Activated T-helper 1 cell treated with Interleukin-2 at 50 U/mL for 16 hours (primary cell): Measurements from ENCODE around the gene HDHD3.
"Not testable (repeated sequence)": the region's sequence is repeated elsewhere in the genome, so short reads cannot be mapped to it uniquely, and the experiment has no call there.

Experiments
- DNase-seq: peaks from one replicate; pipeline ENCODE4 v3.0.0-alpha.2; 2020; ENCODE audit warnings: low read depth

The HDHD3 gene

DNA sequence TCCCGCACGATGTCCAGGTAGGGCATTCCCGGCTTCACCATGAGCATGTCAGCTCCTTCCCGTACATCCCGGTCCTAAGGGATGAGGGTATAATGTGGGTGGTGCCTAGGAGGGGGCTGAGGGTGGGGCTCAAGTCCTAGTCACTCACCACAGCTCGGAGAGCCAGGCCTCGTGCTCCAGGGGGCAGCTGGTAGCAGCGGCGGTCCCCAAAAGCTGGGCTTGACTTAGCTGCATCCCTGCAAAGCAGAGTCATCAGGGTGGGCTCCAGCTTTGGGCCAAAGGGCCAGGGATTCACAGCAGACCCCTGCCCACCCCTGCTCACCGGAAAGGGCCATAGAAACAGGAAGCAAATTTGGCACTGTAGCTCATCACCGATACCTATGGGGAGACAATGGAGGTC, 12.7 kb upstream of the HDHD3 start:
- DNase-seq, result no peak

DNA sequence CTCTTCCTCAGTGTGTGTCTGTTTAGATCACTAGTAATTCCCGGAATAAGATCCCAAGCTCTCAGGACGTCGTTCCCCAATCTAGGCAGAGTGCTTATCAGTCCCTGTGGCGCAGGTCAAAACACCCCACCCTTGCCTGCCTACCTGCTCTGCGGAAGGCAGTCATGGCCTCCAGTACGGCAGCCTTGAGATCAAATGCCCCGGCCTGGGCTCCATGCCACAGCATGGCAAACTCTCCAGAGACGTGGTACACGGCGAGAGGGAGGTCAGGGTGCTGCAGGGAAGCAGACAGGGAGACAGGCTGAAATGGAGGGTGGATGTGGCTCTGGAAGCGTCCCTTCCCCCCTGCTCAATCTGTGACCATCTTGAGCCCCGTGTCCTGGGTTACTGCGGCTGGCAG, 12.0 kb upstream of the HDHD3 start:
- no peak for DNase-seq

DNA sequence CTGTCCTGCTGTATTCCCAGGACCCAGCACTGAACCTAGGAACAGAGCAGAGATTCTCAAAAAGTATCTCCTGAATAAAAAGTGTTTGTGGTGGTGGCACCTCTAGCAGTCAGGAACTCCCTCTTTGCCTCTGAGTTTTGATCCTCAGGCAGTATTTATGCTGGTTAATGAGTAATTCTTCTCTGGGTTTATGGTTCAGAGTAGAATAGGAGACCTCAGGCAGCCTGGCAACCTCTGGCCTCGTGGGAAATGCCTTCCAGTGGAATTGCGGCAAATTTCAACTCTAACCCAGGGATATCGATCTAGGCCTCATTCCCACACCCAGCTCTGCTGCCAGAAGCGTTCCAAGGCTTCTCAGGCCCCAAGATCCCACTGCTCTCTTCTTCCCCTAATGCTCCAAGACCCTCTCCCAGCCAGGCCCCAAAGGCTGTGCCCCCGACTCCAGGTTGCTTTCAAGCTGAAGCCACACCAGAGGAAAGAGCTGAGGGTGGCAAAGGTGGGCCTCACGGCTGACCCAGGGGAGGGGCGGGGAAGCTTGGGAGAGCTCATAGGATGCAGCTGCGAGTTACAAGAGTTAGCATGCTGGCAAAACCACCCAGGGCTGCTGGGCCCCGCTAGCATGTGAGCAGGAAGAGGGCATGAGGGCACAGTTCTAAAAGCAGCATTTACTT, 10.9 kb upstream of the HDHD3 start:
- DNase-seq, result no peak

- no peak for DNase-seq
These were observed 10.0 kb upstream of the HDHD3 start for GRCh38 chr9:113386571-113387393.

DNA sequence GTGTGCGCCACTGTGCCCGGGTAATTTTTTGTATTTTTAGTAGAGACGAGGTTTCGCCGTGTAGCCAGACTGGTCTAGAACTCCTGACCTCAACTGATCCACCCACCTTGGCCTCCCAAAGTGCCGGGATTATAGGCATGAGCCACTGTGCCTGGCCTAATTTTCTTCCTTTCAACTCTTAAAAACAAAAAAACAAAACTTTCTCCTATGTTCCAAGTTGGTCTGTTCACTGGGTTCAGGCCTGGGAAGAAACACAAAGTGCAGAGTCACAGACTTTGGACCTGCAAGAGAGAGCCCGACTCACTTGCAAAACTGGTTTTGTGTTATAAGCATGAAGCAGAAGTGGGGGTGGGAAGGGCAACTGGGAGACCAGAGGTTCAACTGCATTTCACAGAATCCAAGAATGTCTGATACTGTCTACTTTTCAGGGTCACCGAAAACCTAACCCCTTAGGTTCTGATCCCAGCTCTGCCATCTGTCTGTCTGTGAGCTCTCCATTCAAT, 5.2 kb upstream of the HDHD3 start:
- no peak for DNase-seq

- not testable (repeated sequence) for DNase-seq
These were observed 4.7 kb upstream of the HDHD3 start for GRCh38 chr9:113381441-113381840.

DNA sequence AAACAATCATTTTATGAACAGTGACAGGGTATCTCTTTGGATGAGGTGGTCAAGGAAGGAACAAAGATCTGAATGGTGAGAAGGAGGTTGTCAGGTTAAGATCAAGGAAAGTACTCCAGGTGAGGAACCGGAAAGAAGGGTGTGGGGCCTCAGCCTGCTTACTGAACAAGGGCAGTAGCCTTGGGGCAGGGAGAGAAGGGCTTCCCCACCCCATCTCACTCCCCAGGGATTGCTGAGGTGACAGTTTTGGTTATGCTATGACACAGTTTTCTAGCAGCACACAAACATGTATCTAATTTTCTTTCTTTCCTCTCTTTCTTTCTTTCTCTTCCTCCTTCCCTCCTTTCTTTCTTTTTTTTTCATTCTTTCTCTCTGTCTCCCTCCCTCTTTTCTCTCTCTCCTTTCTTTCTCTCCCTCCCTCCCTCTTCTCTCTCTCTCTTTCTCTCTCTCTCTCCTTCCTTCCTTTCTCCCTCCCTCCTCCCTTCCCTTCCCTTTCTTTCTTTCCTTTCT, 4.1 kb upstream of the HDHD3 start:
- DNase-seq, result no peak

- DNase-seq, result not testable (repeated sequence)
These were observed 3.0 kb upstream of the HDHD3 start for GRCh38 chr9:113379829-113380210.

GRCh38 chr9:113379094-113379828, 2.5 kb upstream of the HDHD3 start:
- not testable (repeated sequence) for DNase-seq

- DNase-seq, result no peak
These were observed 1.4 kb downstream of the HDHD3 start for GRCh38 chr9:113375057-113376023.

GRCh38 chr9:113373676-113374392, 3.0 kb downstream of the HDHD3 start:
- DNase-seq, result no peak

DNA sequence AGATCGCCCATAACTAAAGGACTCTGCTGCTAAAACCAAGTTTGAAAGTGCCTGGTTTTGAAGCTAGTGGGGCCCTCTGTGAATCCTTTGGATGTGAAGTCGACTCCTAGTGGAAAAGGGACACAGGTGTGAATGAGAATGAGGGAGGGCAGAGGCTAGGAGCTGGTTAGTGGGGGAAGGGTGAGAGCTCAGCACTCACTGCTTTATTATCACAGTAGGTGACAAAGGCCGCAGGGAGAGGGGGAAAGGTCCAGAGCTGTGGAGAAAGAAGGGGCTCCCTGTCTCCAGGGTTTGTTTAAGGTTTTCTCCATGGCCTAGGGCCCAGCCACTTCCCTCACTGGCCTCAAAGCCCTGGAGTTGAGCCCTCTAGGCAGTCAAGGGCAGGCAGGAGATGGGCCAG, 3.5 kb downstream of the HDHD3 start:
- no peak for DNase-seq

DNA sequence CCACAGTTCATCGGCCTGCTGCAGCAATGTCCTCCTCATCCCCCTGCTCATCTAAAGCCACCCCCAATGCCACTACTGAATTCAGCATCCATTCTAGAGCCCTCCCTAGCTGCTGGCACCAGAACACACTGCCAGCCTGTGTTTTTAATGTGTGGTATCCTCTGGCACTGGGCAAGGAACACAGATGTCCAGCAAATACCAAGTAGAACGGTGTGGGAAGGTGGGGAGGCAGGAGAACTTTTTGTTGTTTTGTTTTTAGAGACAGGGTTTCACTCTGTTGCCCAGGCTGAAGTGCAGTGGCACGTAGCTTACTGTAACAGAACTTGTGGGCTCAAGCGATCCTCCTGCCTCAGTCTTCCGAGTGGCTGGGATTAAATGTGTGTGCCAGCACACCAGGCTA, 4.7 kb downstream of the HDHD3 start:
- DNase-seq, result no peak

DNA sequence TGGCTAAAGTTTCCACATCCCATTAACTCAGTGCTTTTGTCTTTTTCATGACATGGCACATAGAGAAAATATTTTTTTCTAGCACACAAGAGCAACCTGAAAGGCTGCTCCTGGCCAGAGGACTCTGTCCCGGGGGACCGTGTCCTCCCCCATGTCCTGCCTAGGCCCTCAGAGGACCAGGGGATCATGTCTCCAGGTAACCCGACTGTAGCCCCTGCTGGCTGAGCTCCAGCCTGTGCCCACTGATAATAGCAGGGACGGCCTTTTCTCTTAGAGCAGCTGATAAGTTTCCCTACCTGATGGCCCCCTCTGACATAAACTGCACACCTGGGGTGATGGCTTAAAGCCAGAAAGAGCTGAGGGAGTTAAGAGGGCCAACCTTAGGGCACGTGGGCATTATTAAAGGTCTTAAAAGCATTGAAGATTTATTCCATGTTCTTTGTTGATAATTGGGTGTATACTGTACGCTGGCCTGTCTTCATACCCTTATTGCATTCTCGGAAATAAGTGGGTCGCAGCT, 5.9 kb downstream of the HDHD3 start:
- DNase-seq, result no peak

GRCh38 chr9:113369855-113370140, 7.0 kb downstream of the HDHD3 start:
- DNase-seq, result no peak

DNA sequence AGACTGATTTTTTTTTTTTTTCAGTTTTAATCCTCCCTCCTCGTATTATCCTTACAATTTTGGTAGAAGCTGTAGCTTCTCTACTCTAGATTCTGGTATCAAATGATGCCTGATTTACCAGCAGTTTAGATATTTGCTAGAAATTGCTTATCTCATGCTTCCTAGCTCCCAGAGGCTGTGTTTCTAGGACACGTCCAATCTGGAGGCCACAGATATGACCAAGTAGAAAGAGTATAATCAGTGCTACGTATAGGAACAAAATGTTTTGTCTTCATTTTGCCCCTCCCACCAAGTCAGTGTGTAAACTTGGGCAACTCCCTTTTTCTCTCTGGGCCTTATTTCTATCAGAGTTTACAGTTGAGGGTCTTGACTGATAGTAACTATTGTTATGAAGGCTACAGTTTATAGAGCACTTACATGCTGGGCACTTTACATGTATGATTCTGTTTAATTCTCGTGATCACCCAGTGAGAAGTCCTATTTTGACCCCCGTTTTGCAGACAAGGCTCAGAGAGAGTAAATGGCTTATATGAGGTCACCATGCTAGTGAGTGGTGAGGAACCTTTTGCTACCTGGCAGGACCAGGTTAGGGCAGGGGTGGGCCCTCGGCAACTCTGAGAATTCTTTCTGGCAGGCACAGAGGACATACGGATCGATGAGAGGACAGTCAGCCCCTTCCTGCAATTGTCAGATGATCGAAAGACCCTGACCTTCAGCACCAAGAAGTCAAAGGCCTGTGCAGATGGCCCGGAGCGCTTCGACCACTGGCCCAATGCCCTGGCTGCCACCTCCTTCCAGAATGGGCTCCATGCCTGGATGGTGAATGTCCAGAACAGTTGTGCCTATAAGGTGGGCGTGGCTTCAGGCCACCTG, 7.6 kb downstream of the HDHD3 start:
- no peak for DNase-seq

GRCh38 chr9:113368348-113368981, 8.3 kb downstream of the HDHD3 start:
- DNase-seq, result no peak

GRCh38 chr9:113365652-113366051, 11.1 kb downstream of the HDHD3 start:
- not testable (repeated sequence) for DNase-seq

GRCh38 chr9:113364951-113365350, 11.8 kb downstream of the HDHD3 start:
- no peak for DNase-seq
